GM10266 (cell line): ENCODE results near the gene KIRREL1.

Source experiments
- DNase-seq: peaks from one replicate; pipeline ENCODE4 v3.0.0; 2012; ENCODE audit errors: extremely low spot score
- CTCF ChIP-seq: IDR thresholded peaks from 2 replicates; pipeline ENCODE4 v1.5.1; 2012; ENCODE audit warnings: mild to moderate bottlenecking, low read depth; ENCODE audit not compliant: control insufficient read depth, insufficient read depth; ENCODE audit errors: missing control alignments

Gene KIRREL1

GRCh38 chr1:158056498-158056897, 63.1 kb downstream of the KIRREL1 start:
- DNase-seq: no peak
- no peak for TF ChIP-seq CTCF

DNA sequence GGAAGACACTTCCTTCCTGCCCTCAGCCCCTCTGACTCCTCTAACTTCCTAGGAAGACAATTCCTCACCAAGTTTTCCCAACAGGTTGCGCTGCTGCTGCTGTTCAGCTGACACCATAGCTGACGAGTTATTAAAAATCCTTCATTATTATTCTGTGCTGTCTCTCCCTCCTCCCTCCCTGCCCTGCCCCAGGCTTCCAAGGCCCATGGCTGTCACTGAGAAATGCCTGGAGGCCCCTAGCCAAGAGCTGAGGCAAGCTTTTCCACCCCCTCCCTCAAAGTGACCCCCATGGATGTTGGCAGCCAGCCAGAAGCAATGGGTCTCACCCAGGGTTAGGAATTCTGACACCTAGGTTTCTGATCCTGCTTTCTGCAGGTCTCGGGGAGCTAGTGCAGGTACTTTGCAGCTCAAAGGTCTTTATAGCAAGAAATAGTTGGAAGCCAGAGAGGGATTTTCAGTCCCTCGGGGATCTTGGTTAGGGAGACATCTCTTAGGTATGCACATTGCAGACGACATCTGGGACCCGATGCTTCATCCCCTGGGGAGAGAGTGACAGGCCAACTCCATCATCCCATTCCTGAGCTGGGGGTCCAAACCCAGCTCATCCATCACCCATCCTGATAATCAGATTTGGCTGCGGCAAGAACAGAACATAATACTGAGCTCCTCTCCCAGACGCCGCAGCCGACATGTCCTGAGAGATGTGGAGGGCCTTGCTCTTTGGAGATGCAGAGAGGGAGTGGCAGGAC, 65.0 kb downstream of the KIRREL1 start:
- no peak for TF ChIP-seq CTCF
- no peak for DNase-seq

DNA sequence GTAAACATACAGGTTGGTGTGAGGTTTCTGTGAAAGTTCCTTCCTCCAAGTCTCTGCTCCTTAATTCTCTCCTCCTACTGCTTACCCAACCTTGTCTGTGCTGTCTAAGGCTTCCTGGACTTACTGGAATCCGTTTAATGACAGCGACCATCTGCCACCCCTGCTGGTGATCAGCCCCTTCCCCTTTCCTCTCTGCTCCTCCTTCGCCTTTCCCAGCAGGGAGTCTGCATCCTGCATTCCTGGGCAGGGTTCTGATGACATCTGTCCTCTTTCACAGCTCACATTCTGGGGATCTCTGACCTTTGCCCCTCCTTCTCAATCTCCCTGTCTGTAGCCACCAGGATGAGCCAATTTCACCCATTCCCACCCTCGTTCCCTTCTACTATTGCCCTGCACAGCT, 66.5 kb downstream of the KIRREL1 start:
- no peak for DNase-seq
- TF ChIP-seq CTCF: no peak

- TF ChIP-seq CTCF: no peak
- DNase-seq: no peak
Measured at GRCh38 chr1:158062174-158062573, 68.7 kb downstream of the KIRREL1 start.

DNA sequence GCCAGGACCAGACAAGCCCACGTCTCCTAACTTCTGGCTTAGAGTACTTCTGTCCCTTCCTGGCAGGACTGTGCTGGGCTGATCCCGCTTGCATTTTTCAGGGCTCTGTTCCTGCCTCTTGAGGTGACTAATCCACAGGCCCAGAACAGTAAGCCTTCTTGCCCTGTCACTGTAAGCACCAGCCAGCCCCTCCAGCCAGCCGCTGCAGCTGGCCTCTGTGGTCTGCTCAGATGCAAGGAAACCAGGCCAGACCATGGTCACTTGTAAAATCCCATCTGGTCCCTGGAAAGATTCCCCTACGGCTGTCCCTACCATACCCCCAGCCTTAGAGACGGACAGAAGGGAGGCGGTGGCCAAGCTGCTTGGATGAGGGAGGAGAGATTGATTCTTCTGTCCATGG, 74.2 kb downstream of the KIRREL1 start:
- DNase-seq: no peak
- no peak for TF ChIP-seq CTCF

DNA sequence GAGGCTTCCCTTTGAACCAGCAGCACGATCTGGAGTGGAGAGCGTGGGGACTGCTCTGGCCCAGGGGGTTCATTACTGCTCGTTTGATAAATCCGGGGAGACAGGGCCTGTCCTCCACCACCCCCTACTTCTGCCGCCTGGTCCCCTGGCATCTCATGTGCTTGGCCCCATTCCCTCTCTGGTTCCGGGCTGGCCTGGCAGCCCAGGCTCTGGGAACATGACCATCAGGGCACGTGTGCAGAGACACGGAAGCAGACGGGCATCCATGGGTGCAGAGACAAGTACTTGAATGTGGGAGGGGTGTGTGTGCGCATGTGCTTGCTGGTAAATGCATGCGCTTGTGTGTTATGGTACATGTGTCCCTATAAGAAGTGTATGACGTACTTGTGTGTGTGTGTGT, 75.5 kb downstream of the KIRREL1 start:
- TF ChIP-seq CTCF: no peak
- DNase-seq: no peak

DNA sequence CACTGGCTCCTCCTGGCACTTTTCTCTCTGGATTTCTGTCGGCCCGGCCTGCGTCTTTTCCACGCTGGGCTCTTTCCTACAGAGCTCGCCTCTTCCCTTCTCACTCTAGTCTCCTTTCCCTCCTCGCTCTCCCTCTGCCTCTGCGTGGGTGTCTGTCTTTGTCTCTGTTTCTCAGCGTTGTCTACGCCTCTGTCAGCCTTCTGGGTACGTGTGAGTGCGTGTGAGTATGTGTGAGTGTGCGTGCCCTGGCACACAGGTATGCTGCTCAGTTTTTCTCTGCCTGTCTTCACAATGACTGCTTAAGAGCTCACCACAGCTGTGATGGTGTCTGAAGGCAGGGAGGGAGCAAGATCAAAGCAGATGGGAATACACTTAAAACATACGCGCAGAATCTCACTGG, 77.7 kb downstream of the KIRREL1 start:
- no peak for TF ChIP-seq CTCF
- no peak for DNase-seq
